ENCODE measurements around the gene DMRTC2.

DNA sequence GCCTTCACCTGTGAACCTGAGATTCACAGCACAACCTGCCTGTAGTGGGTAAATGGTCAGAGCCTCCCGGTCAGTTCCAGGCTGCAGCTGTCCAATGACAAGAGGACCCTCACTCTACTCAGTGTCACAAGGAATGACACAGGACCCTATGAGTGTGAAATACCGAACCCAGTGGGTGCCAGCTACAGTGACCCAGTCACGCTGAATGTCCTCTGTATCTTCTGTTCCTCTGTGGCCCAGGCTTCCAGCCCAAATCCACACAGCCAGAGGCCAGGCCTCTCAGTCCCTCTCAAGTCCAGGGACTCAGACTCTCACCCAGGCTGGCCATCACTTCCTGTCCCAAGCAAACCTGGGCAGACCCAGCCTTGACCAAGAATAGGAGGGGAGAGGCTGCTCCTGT lies 37.7 kb upstream of the DMRTC2 start:
- TF ChIP-seq, protein P1, sequence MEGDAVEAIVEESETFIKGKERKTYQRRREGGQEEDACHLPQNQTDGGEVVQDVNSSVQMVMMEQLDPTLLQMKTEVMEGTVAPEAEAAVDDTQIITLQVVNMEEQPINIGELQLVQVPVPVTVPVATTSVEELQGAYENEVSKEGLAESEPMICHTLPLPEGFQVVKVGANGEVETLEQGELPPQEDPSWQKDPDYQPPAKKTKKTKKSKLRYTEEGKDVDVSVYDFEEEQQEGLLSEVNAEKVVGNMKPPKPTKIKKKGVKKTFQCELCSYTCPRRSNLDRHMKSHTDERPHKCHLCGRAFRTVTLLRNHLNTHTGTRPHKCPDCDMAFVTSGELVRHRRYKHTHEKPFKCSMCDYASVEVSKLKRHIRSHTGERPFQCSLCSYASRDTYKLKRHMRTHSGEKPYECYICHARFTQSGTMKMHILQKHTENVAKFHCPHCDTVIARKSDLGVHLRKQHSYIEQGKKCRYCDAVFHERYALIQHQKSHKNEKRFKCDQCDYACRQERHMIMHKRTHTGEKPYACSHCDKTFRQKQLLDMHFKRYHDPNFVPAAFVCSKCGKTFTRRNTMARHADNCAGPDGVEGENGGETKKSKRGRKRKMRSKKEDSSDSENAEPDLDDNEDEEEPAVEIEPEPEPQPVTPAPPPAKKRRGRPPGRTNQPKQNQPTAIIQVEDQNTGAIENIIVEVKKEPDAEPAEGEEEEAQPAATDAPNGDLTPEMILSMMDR (CRISPR knock-in tag; IDR thresholded peaks at IDR 0.05) = no peak
- TF ChIP-seq, protein P2, sequence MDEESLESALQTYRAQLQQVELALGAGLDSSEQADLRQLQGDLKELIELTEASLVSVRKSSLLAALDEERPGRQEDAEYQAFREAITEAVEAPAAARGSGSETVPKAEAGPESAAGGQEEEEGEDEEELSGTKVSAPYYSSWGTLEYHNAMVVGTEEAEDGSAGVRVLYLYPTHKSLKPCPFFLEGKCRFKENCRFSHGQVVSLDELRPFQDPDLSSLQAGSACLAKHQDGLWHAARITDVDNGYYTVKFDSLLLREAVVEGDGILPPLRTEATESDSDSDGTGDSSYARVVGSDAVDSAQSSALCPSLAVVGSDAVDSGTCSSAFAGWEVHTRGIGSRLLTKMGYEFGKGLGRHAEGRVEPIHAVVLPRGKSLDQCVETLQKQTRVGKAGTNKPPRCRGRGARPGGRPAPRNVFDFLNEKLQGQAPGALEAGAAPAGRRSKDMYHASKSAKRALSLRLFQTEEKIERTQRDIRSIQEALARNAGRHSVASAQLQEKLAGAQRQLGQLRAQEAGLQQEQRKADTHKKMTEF (CRISPR knock-in tag; IDR thresholded peaks at IDR 0.05) = no peak
- no peak for TF ChIP-seq NFYB (CRISPR knock-in tag; IDR thresholded peaks at IDR 0.05)
